ENCODE measurements around the gene ZNF407. TPM values are rescaled to one million over a fixed set of nuclear protein-coding genes. Genes with fewer than 3 reads are reported as not detected.

The ZNF407 gene
- total RNA-seq, 1 donor from 2014 or later, result 24.9 TPM

DNA sequence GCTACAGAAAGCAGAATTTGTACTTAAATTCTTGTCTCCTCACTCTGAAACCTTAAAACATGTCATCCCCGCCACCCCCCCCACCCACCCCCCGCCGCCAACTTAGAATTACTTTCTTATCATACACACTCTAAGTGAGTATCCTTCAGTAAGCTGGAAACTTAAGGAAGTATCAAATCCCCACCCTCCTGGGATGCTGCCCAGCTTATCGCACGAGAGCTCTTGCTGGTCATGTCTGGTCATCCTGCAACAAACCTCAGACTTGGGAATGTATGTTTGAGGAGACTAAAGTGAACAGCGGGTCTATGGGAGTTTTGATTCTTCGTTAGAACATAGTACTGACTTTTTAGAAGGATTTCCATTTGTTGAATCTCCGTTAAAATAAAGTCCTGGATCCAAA is 408.0 kb downstream of the ZNF407 start:
- no peaks in the 10 kb centered on the region for H3K4me1 Mint-ChIP-seq
- TF ChIP-seq, protein P1, sequence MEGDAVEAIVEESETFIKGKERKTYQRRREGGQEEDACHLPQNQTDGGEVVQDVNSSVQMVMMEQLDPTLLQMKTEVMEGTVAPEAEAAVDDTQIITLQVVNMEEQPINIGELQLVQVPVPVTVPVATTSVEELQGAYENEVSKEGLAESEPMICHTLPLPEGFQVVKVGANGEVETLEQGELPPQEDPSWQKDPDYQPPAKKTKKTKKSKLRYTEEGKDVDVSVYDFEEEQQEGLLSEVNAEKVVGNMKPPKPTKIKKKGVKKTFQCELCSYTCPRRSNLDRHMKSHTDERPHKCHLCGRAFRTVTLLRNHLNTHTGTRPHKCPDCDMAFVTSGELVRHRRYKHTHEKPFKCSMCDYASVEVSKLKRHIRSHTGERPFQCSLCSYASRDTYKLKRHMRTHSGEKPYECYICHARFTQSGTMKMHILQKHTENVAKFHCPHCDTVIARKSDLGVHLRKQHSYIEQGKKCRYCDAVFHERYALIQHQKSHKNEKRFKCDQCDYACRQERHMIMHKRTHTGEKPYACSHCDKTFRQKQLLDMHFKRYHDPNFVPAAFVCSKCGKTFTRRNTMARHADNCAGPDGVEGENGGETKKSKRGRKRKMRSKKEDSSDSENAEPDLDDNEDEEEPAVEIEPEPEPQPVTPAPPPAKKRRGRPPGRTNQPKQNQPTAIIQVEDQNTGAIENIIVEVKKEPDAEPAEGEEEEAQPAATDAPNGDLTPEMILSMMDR (IDR thresholded peaks at IDR 0.05; ENCODE audit: unreplicated experiment), result no peak
- no peaks in the 10 kb centered on the region for H3K36me3 Mint-ChIP-seq
- H3K9me3 Mint-ChIP-seq, result peaks cover 13% of the 10 kb centered on the region
- H3K27ac Mint-ChIP-seq, result no peak overlapping the region
- no peaks in the 10 kb centered on the region for H3K27me3 Mint-ChIP-seq (ENCODE audit: low read depth)
- DNase-seq (ENCODE audit: low spot score in 2 of 2, unreplicated experiment in 2 of 2), result no peak
- H3K4me3 Mint-ChIP-seq, result no peak overlapping the region

DNA sequence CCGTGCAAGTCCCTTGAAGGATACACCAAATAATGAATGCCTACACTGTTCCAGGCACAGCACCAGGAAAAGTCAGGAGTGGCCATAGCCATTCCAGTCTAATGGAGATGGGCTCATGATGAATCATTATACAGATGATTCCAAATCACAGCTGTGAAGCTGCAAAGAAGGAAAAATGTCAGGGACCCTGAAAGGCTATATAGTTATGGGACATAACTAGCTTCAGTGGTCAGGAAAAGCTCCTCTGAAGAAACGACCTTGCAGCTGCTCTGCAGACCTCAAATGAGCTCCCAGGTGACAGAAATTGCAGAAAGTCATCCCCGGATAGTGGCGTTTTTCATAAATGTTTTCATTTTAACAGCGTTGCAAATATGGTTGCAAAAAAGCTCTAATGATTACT is 410.5 kb downstream of the ZNF407 start:
- Mint-ChIP-seq H3K9me3 (peaks cover 13% of the 10 kb centered on the region), H3K27me3 (ENCODE audit: low read depth) (no peaks in the 10 kb centered on the region), H3K4me3 (no peak overlapping the region), H3K4me1 (no peaks in the 10 kb centered on the region), H3K27ac (no peak overlapping the region), H3K36me3 (no peaks in the 10 kb centered on the region)
- no peak for DNase-seq (ENCODE audit: low spot score in 2 of 2, unreplicated experiment in 2 of 2)
- TF ChIP-seq, protein P1 (IDR thresholded peaks at IDR 0.05; ENCODE audit: unreplicated experiment), result no peak

DNA sequence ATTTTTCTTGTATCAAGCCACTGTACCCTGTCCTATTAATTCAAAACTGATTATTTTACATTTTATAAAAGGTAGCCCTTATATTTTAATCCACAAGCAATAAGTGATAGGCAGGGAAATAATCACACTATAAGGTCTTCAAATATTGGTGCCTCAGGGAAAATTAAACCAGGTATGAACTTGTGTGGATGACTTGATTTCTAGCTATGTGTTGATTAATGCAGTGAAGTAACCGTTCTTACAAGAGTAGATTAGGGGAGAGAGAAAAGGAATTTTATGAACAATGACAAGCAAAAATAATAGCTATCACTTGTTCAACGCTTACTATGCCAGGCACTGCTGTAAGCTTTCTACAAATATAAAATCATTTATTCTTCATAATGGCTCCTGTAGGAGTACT is 411.6 kb downstream of the ZNF407 start:
- peaks cover 13% of the 10 kb centered on the region for H3K9me3 Mint-ChIP-seq
- H3K27me3 Mint-ChIP-seq (ENCODE audit: low read depth), result no peaks in the 10 kb centered on the region
- no peak for DNase-seq (ENCODE audit: low spot score in 2 of 2, unreplicated experiment in 2 of 2)
- no peak overlapping the region for H3K4me3 Mint-ChIP-seq
- H3K4me1 Mint-ChIP-seq, result no peaks in the 10 kb centered on the region
- H3K36me3 Mint-ChIP-seq, result no peaks in the 10 kb centered on the region
- TF ChIP-seq, protein P1 (IDR thresholded peaks at IDR 0.05; ENCODE audit: unreplicated experiment), result no peak
- H3K27ac Mint-ChIP-seq, result no peak overlapping the region

DNA sequence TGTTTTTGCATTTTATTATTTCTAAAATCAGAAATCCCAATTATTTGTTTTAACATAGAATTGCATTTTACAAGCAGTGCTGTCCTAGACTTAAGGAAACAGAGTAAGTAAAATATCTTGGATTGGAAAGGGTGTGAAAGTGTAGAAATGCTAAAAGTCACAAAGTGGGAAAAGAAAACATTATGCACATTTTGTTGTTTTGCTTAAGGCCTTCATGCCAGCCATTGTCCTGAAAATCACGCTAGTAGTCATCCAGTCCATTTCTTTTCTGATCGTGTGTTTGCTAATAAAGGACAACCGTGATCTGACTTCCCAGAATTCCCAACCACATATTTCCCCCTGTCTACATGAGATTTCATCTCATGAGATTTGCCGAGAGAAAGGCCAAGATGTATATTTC is 412.2 kb downstream of the ZNF407 start:
- H3K9me3 Mint-ChIP-seq, result peaks cover 13% of the 10 kb centered on the region
- TF ChIP-seq, protein P1 (IDR thresholded peaks at IDR 0.05; ENCODE audit: unreplicated experiment), result no peak
- H3K27me3 Mint-ChIP-seq (ENCODE audit: low read depth), result no peaks in the 10 kb centered on the region
- H3K27ac Mint-ChIP-seq, result no peak overlapping the region
- H3K4me3 Mint-ChIP-seq, result no peak overlapping the region
- no peak for DNase-seq (ENCODE audit: low spot score in 2 of 2, unreplicated experiment in 2 of 2)
- H3K36me3 Mint-ChIP-seq, result no peaks in the 10 kb centered on the region
- H3K4me1 Mint-ChIP-seq, result no peaks in the 10 kb centered on the region

DNA sequence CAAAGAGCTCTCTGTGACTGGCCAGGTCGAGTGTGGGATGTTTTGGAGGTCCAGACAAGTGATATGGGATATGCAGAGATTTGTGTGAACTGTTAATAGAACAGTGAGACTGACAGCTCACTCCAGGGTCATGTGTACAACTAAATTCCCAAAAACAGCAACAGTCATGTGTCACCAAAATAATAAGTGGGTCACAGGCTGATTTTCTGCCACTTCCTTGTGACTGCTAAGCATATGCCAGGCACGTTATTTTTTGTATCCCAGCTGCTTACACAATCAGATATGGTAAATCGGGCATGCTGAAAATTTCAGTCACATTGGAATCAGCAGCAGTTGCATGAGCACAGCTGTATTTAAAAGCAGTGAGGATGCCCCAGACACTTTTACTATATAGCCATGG is 412.6 kb downstream of the ZNF407 start:
- TF ChIP-seq, protein P1 (IDR thresholded peaks at IDR 0.05; ENCODE audit: unreplicated experiment), result no peak
- no peak for DNase-seq (ENCODE audit: low spot score in 2 of 2, unreplicated experiment in 2 of 2)
- Mint-ChIP-seq H3K4me3 (no peak overlapping the region), H3K4me1 (no peaks in the 10 kb centered on the region), H3K9me3 (peaks cover 13% of the 10 kb centered on the region), H3K27me3 (ENCODE audit: low read depth) (no peaks in the 10 kb centered on the region), H3K27ac (no peak overlapping the region), H3K36me3 (no peaks in the 10 kb centered on the region)

DNA sequence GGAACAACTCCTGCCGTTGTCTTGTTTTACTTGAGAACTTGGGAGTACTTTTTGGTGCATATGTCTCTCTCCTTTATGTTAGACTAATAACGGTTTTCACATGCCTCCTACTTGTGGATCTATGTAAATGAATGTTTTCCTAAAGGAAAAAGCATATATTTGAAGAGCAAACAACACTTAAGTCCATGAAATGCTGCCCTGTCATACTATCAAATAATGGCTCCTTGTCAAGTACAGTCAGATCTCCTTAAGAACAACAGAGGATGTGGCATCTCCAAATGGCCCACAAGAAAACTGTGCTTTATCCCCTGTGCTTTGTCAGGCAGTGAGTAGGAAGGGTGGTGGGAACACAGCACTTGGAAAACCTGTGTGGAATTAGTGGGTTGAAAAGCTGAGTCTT is 413.0 kb downstream of the ZNF407 start:
- no peak overlapping the region for H3K27ac Mint-ChIP-seq
- no peaks in the 10 kb centered on the region for H3K4me1 Mint-ChIP-seq
- TF ChIP-seq, protein P1 (IDR thresholded peaks at IDR 0.05; ENCODE audit: unreplicated experiment), result no peak
- no peak for DNase-seq (ENCODE audit: low spot score in 2 of 2, unreplicated experiment in 2 of 2)
- no peak overlapping the region for H3K4me3 Mint-ChIP-seq
- H3K27me3 Mint-ChIP-seq (ENCODE audit: low read depth), result no peaks in the 10 kb centered on the region
- peaks cover 13% of the 10 kb centered on the region for H3K9me3 Mint-ChIP-seq
- no peaks in the 10 kb centered on the region for H3K36me3 Mint-ChIP-seq

Measured in mesothelial cell of epicardium (in vitro differentiated cells).